ENCODE results near the gene DLX3. TPM values are rescaled to one million over a fixed set of nuclear protein-coding genes. Genes with fewer than 3 reads are reported as not detected.

DLX3 gene
- total and polyA plus RNA-seq, 2 of the 8 experiments (the other 6 are each of a cell fraction or from before 2014, with no cell fraction given): 0.15 to 0.20 TPM

- WGBS, 2 experiments (ENCODE audit: extremely low coverage in 1 of 2, insufficient coverage in 1 of 2, insufficient read length in 1 of 2, insufficient replicate concordance in 2 of 2, low coverage in 1 of 2, low lambda C conversion rate in 2 of 2, missing lambda C conversion rate in 1 of 2): 84% methylated on average over 6 of the region's 6 CpGs; no CpG with 5 or more reads in 1 of the 2 experiments
- H3K4me1 ChIP-seq (replicated peaks in 1 of 4; ENCODE audit: control insufficient read depth in 3 of 4, insufficient read depth in 4 of 4, low read length in 3 of 4): no peaks in the 10 kb centered on the region
- DNase-seq (ENCODE audit: low read depth in 1 of 2, low spot score in 2 of 2): no peak
- TF ChIP-seq GTF2F1 (IDR thresholded peaks at IDR 0.05; ENCODE audit: borderline replicate concordance, low read depth, low read length) (no peak), JUN (IDR thresholded peaks at IDR 0.05; ENCODE audit: low read depth, low read length) (no peak), HDAC2 (IDR thresholded peaks at IDR 0.05; ENCODE audit: borderline replicate concordance in 1 of 2, low read depth in 2 of 2, low read length in 2 of 2) (no peak), ATF3 (IDR thresholded peaks at IDR 0.05; ENCODE audit: insufficient read depth, low read depth, low read length) (no peak), CHD2 (IDR thresholded peaks at IDR 0.05; ENCODE audit: low read length) (no peak), NANOG (IDR thresholded peaks at IDR 0.05; ENCODE audit: insufficient read depth, low read depth, low read length, poor library complexity, severe bottlenecking) (no peak), SAP30 (IDR thresholded peaks at IDR 0.05; ENCODE audit: insufficient read depth, insufficient replicate concordance, low read length) (no peak), SP2 (IDR thresholded peaks at IDR 0.05; ENCODE audit: low read length) (no peak), POU5F1 (IDR thresholded peaks at IDR 0.05; ENCODE audit: low read depth, low read length) (no peak), SIN3A (conservative IDR thresholded peaks at IDR 0.05 in 1 of 2, IDR thresholded peaks at IDR 0.05 in 1 of 2; ENCODE audit: low read depth in 1 of 2, low read length in 2 of 2) (no peak)
These were observed 26.8 kb upstream of the DLX3 start for GRCh38 chr17:50021681-50022370.

More at GRCh38 chr17:50021681-50022370, 26.8 kb upstream of the DLX3 start:
- H3K4me3 ChIP-seq (ENCODE audit: extremely low read depth in 1 of 4, insufficient read depth in 2 of 4, low read depth in 3 of 4, low read length in 4 of 4): no peak overlapping the region
- H3K23me2 ChIP-seq (ENCODE audit: low read depth, low read length): no peaks in the 10 kb centered on the region
- no peak overlapping the region for H2AK5ac ChIP-seq (ENCODE audit: low read depth, low read length)
- no peak overlapping the region for H2BK20ac ChIP-seq (ENCODE audit: low read length)
- H3K79me1 ChIP-seq (ENCODE audit: low read depth, low read length): no peaks in the 10 kb centered on the region
- no peak overlapping the region for H2AFZ ChIP-seq (ENCODE audit: low read length)
- H3K27me3 ChIP-seq (replicated peaks in 1 of 4; ENCODE audit: control insufficient read depth in 3 of 4, extremely low read depth in 1 of 4, insufficient read depth in 3 of 4, low read length in 3 of 4): no peaks in the 10 kb centered on the region
- ChIA-PET CTCF (ENCODE audit: partially characterized antibody) (interaction anchor here (0.9 to 3.9 kb wide), 8 partner anchors 25 to 170 kb away, joined by 3 to 21 read pairs (median 6); partner anchors contain the start of genes ITGA3 and PDK2), POLR2A (ENCODE audit: partially characterized antibody) (interaction anchor here (0.5 to 0.9 kb wide), 3 partner anchors 34 to 156 kb away, joined by 3 to 4 read pairs (median 3); partner anchors contain the start of gene ITGA3)
- H3K79me2 ChIP-seq (ENCODE audit: control insufficient read depth in 1 of 2, insufficient read depth in 2 of 2, low read length in 2 of 2): no peaks in the 10 kb centered on the region
- H4K91ac ChIP-seq (replicated peaks; ENCODE audit: insufficient read length, low read length): no peak overlapping the region
- no peak overlapping the region for H3K4me2 ChIP-seq (ENCODE audit: insufficient read depth in 1 of 2, low read depth in 2 of 2, low read length in 2 of 2)
- no peaks in the 10 kb centered on the region for H3K36me3 ChIP-seq (ENCODE audit: control insufficient read depth in 2 of 4, insufficient read depth in 4 of 4, low read length in 3 of 4)
- no peak overlapping the region for H3K23ac ChIP-seq (ENCODE audit: insufficient read length)
- no peak overlapping the region for H3K27ac ChIP-seq (ENCODE audit: low read depth, low read length)
- no peak overlapping the region for H2BK120ac ChIP-seq (replicated peaks; ENCODE audit: low read depth, low read length)
- H2BK15ac ChIP-seq (ENCODE audit: low read length): no peak overlapping the region
- peak overlapping the region; percentile 18; the same call in 1 of the 2 replicates for H4K8ac ChIP-seq (ENCODE audit: extremely low read depth, insufficient read depth, low read length)
- peaks cover 5 to 18% of the 10 kb centered on the region in 2 experiments; a peak in 3 of 4 replicates for H3K9me3 ChIP-seq (ENCODE audit: insufficient read depth in 2 of 2, low read depth in 1 of 2, low read length in 1 of 2)
- no peak overlapping the region for H3K18ac ChIP-seq (ENCODE audit: extremely low read depth, low read length)
- no peak overlapping the region for H4K5ac ChIP-seq (ENCODE audit: insufficient read length, low read depth, low read length)
- no peak for FAIRE-seq
- no peak overlapping the region for H3K14ac ChIP-seq (ENCODE audit: insufficient read length)
- no peak overlapping the region for H2BK12ac ChIP-seq (ENCODE audit: low read depth, low read length)
- peaks cover 0 to 2% of the 10 kb centered on the region in 2 experiments for H4K20me1 ChIP-seq (replicated peaks in 1 of 2; ENCODE audit: control insufficient read depth in 1 of 2, insufficient read depth in 2 of 2, low read length in 2 of 2)
- no peak overlapping the region; the same call in 1 of the 2 replicates for H2BK5ac ChIP-seq (ENCODE audit: low read depth, low read length)
- H3K9ac ChIP-seq (replicated peaks in 1 of 4; ENCODE audit: extremely low read depth in 1 of 4, low read depth in 3 of 4, low read length in 3 of 4): no peak overlapping the region
- H3K56ac ChIP-seq (replicated peaks; ENCODE audit: insufficient read length, low read depth, low read length): no peak overlapping the region
- H3K4ac ChIP-seq (replicated peaks; ENCODE audit: insufficient read length, low read depth, low read length): no peak overlapping the region
